Measurements from ENCODE around the gene FRMD8. TPM values are rescaled to one million over a fixed set of nuclear protein-coding genes. Genes with fewer than 3 reads are reported as not detected.

The FRMD8 gene
- total and polyA plus RNA-seq, 2 donors from 2014 or later, result 9.4 to 41.3 TPM

GRCh38 chr11:65452806-65453490 lies 66.5 kb downstream of the FRMD8 start:
- no peak for TF ChIP-seq CTCF (IDR thresholded peaks at IDR 0.05; ENCODE audit: borderline replicate concordance, extremely low read depth, insufficient read depth)
- H3K27ac ChIP-seq (ENCODE audit: low read depth in 2 of 2, low read length in 2 of 2), result no peak overlapping the region
- DNase-seq (peak in 1 of 5 donors; percentile 52), FAIRE-seq (no peak)
- no peaks in the 10 kb centered on the region for H3K9me3 ChIP-seq (ENCODE audit: control insufficient read depth in 2 of 3, insufficient read depth in 1 of 3, low read length in 3 of 3)
- no peaks in the 10 kb centered on the region for H3K36me3 ChIP-seq (ENCODE audit: control insufficient read depth in 2 of 3, insufficient read depth in 3 of 3, low read length in 3 of 3)
- intact Hi-C loops (cut with DNase I), result no loop called here
- peaks cover 0 to 5% (median 4%) of the 10 kb centered on the region in 3 donors for H3K4me1 ChIP-seq (ENCODE audit: control insufficient read depth in 2 of 3, insufficient read depth in 2 of 3, low read depth in 1 of 3, low read length in 3 of 3)
- H3K27me3 ChIP-seq (ENCODE audit: control insufficient read depth, insufficient read depth, low read length), result no peaks in the 10 kb centered on the region
- no peak overlapping the region for H3K9ac ChIP-seq (ENCODE audit: low read length in 3 of 3)
- H3K4me3 ChIP-seq (ENCODE audit: low read length in 3 of 3), result no peak overlapping the region

GRCh38 chr11:65454311-65454695 lies 67.9 kb downstream of the FRMD8 start:
- Histone ChIP-seq H3K9ac (ENCODE audit: low read length in 3 of 3) (peak overlapping the region in 2 of 3 donors; percentile 68 to 83), H3K27me3 (ENCODE audit: control insufficient read depth, insufficient read depth, low read length) (no peaks in the 10 kb centered on the region), H3K27ac (ENCODE audit: low read depth in 2 of 2, low read length in 2 of 2) (peak overlapping the region in 1 of 2 donors; percentile 90), H3K4me1 (ENCODE audit: control insufficient read depth in 2 of 3, insufficient read depth in 2 of 3, low read depth in 1 of 3, low read length in 3 of 3) (peaks cover 0 to 5% (median 4%) of the 10 kb centered on the region in 3 donors), H3K4me3 (ENCODE audit: low read length in 3 of 3) (peak overlapping the region; percentile 69 to 78 (median 77)), H3K36me3 (ENCODE audit: control insufficient read depth in 2 of 3, insufficient read depth in 3 of 3, low read length in 3 of 3) (no peaks in the 10 kb centered on the region), H3K9me3 (ENCODE audit: control insufficient read depth in 2 of 3, insufficient read depth in 1 of 3, low read length in 3 of 3) (no peaks in the 10 kb centered on the region)
- TF ChIP-seq CTCF (IDR thresholded peaks at IDR 0.05; ENCODE audit: borderline replicate concordance, extremely low read depth, insufficient read depth), result no peak
- FAIRE-seq (no peak), DNase-seq (no peak)
- intact Hi-C loops (cut with DNase I), result no loop called here

GRCh38 chr11:65454696-65455456 lies 68.4 kb downstream of the FRMD8 start:
- H3K36me3 ChIP-seq (ENCODE audit: control insufficient read depth in 2 of 3, insufficient read depth in 3 of 3, low read length in 3 of 3), result no peaks in the 10 kb centered on the region
- intact Hi-C loops (cut with DNase I), result no loop called here
- DNase-seq (peak; percentile 90 to 96 (median 94)), FAIRE-seq (no peak)
- H3K4me1 ChIP-seq (ENCODE audit: control insufficient read depth in 2 of 3, insufficient read depth in 2 of 3, low read depth in 1 of 3, low read length in 3 of 3), result peaks cover 0 to 5% (median 4%) of the 10 kb centered on the region in 3 donors
- TF ChIP-seq CTCF (IDR thresholded peaks at IDR 0.05; ENCODE audit: borderline replicate concordance, extremely low read depth, insufficient read depth), result no peak
- peak overlapping the region; percentile 69 to 78 (median 77) for H3K4me3 ChIP-seq (ENCODE audit: low read length in 3 of 3)
- peak overlapping the region; percentile 68 to 83 (median 71) for H3K9ac ChIP-seq (ENCODE audit: low read length in 3 of 3)
- no peaks in the 10 kb centered on the region for H3K27me3 ChIP-seq (ENCODE audit: control insufficient read depth, insufficient read depth, low read length)
- no peaks in the 10 kb centered on the region for H3K9me3 ChIP-seq (ENCODE audit: control insufficient read depth in 2 of 3, insufficient read depth in 1 of 3, low read length in 3 of 3)
- peak overlapping the region; percentile 63 to 90 for H3K27ac ChIP-seq (ENCODE audit: low read depth in 2 of 2, low read length in 2 of 2)

Measured in kidney (tissue), 14 donors.